ENCODE data around the gene RBM19.

DNA sequence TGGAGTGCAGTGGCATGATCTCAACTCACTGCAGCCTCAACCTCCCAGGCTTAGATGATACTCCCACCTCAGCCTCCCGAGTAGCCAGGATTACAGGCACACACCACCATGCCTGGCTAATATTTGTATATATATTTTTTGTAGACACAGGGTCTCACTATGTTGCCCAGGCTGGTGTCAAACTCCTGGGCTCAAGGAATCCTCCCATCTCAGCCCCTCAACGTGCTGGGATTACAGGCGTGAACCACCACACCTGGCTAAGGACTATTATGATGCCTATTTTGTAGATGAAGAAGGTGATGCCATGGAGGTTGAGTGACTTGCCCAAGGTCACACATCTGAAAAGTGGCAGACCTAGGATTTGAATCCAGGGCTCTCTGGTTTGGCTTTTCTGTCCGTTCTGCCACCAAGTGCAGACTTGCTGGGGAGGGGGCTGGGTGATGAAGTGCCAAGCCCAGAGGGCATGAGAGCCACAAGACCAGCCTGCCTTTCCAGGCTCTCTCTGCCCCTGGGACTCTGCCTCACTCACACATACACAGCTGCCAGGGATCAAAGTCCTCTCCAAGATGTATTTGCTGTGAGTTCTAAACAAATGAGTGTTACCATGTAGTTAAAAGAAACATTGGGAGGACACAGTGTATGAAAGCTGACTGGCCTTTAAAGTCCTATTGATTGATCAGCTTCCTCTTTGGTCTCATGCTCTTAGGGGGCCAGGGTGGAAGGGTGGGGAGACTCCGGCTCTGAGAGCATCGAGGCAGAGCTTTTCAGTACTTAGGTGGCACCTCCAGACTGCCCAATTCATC, 21.3 kb upstream of the RBM19 start:
- TF ChIP-seq, protein P1, sequence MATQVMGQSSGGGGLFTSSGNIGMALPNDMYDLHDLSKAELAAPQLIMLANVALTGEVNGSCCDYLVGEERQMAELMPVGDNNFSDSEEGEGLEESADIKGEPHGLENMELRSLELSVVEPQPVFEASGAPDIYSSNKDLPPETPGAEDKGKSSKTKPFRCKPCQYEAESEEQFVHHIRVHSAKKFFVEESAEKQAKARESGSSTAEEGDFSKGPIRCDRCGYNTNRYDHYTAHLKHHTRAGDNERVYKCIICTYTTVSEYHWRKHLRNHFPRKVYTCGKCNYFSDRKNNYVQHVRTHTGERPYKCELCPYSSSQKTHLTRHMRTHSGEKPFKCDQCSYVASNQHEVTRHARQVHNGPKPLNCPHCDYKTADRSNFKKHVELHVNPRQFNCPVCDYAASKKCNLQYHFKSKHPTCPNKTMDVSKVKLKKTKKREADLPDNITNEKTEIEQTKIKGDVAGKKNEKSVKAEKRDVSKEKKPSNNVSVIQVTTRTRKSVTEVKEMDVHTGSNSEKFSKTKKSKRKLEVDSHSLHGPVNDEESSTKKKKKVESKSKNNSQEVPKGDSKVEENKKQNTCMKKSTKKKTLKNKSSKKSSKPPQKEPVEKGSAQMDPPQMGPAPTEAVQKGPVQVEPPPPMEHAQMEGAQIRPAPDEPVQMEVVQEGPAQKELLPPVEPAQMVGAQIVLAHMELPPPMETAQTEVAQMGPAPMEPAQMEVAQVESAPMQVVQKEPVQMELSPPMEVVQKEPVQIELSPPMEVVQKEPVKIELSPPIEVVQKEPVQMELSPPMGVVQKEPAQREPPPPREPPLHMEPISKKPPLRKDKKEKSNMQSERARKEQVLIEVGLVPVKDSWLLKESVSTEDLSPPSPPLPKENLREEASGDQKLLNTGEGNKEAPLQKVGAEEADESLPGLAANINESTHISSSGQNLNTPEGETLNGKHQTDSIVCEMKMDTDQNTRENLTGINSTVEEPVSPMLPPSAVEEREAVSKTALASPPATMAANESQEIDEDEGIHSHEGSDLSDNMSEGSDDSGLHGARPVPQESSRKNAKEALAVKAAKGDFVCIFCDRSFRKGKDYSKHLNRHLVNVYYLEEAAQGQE (IDR thresholded peaks at IDR 0.05; ENCODE audit: insufficient read depth in 1 of 2, low read depth in 2 of 2, low read length in 2 of 2), result no peak
- no peak for TF ChIP-seq POLR2AphosphoS5 (IDR thresholded peaks at IDR 0.05; ENCODE audit: low read depth, low read length)

All from PFSK-1 (cell line).